Kidney (tissue), 14 donors: ENCODE measurements around the gene AGBL4. TPM values are rescaled to one million over a fixed set of nuclear protein-coding genes. Genes with fewer than 3 reads are reported as not detected.

Experiments
- DNase-seq, 5 donors: peaks; one replicate each; pipeline ENCODE4 v3.0.0-alpha.2; 2013 to 2020
- FAIRE-seq: peaks from 2 replicates; lab custom pipeline; 2012; peaks lifted over from hg19 to GRCh38; lab: Jason Lieb, UNC
- H3K27ac ChIP-seq, 2 donors: one replicate each; pipeline ENCODE4 v1.7.0; 2013; ENCODE audit warnings: low read depth in 2 of 2, low read length in 2 of 2, inconsistent platforms in 1 of 2
- H3K27me3 ChIP-seq: one replicate; pipeline ENCODE4 v1.7.1; 2013; ENCODE audit warnings: low read length, inconsistent platforms; ENCODE audit not compliant: control insufficient read depth, insufficient read depth
- H3K36me3 ChIP-seq, 3 donors: one replicate each; pipeline versions ENCODE4 v1.7.0 to v1.7.1; 2013; ENCODE audit warnings: low read length in 3 of 3, control low read depth in 1 of 3, inconsistent platforms in 1 of 3; ENCODE audit not compliant: insufficient read depth in 3 of 3, control insufficient read depth in 2 of 3
- H3K4me1 ChIP-seq, 3 donors: one replicate each; pipeline versions ENCODE4 v1.7.0 to v1.7.1; 2013; ENCODE audit warnings: low read length in 3 of 3, inconsistent platforms in 1 of 3, low read depth in 1 of 3; ENCODE audit not compliant: control insufficient read depth in 2 of 3, insufficient read depth in 2 of 3
- H3K4me3 ChIP-seq, 3 donors: one replicate each; pipeline versions ENCODE4 v1.7.0 to v1.8.1; 2013; ENCODE audit warnings: low read length in 3 of 3, control low read depth in 1 of 3, inconsistent platforms in 1 of 3
- H3K9ac ChIP-seq, 3 donors: one replicate each; pipeline versions ENCODE4 v1.7.0 to v1.7.1; 2013; ENCODE audit warnings: low read length in 3 of 3, control low read depth in 1 of 3, inconsistent platforms in 1 of 3
- H3K9me3 ChIP-seq, 3 donors: one replicate each; pipeline versions ENCODE4 v1.7.0 to v1.7.1; 2013; ENCODE audit warnings: low read length in 3 of 3, control low read depth in 1 of 3, inconsistent platforms in 1 of 3; ENCODE audit not compliant: control insufficient read depth in 2 of 3, insufficient read depth in 1 of 3
- intact Hi-C: fragments of 100-400 bp; cut with DNase I; formaldehyde crosslinking; loops from one replicate; pipeline ENCODE4 v1.11.1; 2022
- polyA plus RNA-seq: library from polyadenylated mRNA; stranded (reverse); fragments of 350-450 nt; fragmentation: Illumina TruSeq; extraction: RNeasy Lipid Tissue Mini Kit (QIAGEN cat#74804); gene quantifications from one replicate; pipeline ENCODE4 v1.2.3, GENCODE V29; 2014; ENCODE audit warnings: low read depth, low replicate concordance; ENCODE audit not compliant: insufficient read depth
- total RNA-seq: library from RNA; stranded (reverse); fragmentation: NEBNext Ultra II Directional; extraction: Animal tissue kit (Norgen Biotek cat#: 25700); gene quantifications from one replicate; pipeline ENCODE4 v1.2.1, GENCODE V29; 2021
- TF ChIP-seq, protein P1 (sequence below): IDR thresholded peaks from 3 replicates; pipeline ENCODE4 v1.5.1; 2012; ENCODE audit warnings: mild to moderate bottlenecking, moderate library complexity, borderline replicate concordance; ENCODE audit not compliant: insufficient read depth; ENCODE audit errors: extremely low read depth
- donor health status: control.
- donor health status: control.
- donor health status: control.
- donor health status: control.
- donor health status: control.
- donor health status: DM: yes; HTN: yes; CAD: no.
- donor health status: Normal renal cell carcinoma (clear cell type).

Gene AGBL4
- total and polyA plus RNA-seq, 2 donors from 2014 or later: 1.5 to 2.7 TPM

DNA sequence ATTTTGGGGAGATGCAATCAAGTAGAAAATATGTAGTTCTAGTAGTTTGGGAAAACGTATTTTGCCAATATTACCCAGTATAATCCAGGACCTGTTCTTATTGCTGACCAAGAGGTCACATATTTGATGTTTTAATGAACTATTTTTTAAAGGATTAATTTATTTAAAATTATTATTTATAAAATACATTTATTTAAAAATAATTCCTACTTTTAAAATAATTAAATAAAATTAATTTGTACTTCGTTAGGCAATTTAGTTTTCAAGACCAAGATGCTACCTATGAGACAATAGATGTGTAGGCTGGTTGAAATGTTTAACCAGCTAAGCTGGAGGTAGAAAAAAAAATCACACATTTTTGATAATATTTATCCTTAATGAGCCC, 1106.7 kb downstream of the AGBL4 start:
- H3K36me3 ChIP-seq: no peaks in the 10 kb centered on the region
- no peak for DNase-seq
- peak; percentile 68 for FAIRE-seq
- H3K27me3 ChIP-seq: no peaks in the 10 kb centered on the region
- TF ChIP-seq, protein P1, sequence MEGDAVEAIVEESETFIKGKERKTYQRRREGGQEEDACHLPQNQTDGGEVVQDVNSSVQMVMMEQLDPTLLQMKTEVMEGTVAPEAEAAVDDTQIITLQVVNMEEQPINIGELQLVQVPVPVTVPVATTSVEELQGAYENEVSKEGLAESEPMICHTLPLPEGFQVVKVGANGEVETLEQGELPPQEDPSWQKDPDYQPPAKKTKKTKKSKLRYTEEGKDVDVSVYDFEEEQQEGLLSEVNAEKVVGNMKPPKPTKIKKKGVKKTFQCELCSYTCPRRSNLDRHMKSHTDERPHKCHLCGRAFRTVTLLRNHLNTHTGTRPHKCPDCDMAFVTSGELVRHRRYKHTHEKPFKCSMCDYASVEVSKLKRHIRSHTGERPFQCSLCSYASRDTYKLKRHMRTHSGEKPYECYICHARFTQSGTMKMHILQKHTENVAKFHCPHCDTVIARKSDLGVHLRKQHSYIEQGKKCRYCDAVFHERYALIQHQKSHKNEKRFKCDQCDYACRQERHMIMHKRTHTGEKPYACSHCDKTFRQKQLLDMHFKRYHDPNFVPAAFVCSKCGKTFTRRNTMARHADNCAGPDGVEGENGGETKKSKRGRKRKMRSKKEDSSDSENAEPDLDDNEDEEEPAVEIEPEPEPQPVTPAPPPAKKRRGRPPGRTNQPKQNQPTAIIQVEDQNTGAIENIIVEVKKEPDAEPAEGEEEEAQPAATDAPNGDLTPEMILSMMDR: no peak
- intact Hi-C loops: no loop called here
- no peak overlapping the region for H3K4me3 ChIP-seq
- peaks cover 3 to 5% (median 4%) of the 10 kb centered on the region in 3 donors for H3K4me1 ChIP-seq
- no peak overlapping the region for H3K9ac ChIP-seq
- no peak overlapping the region for H3K27ac ChIP-seq
- no peaks in the 10 kb centered on the region for H3K9me3 ChIP-seq

DNA sequence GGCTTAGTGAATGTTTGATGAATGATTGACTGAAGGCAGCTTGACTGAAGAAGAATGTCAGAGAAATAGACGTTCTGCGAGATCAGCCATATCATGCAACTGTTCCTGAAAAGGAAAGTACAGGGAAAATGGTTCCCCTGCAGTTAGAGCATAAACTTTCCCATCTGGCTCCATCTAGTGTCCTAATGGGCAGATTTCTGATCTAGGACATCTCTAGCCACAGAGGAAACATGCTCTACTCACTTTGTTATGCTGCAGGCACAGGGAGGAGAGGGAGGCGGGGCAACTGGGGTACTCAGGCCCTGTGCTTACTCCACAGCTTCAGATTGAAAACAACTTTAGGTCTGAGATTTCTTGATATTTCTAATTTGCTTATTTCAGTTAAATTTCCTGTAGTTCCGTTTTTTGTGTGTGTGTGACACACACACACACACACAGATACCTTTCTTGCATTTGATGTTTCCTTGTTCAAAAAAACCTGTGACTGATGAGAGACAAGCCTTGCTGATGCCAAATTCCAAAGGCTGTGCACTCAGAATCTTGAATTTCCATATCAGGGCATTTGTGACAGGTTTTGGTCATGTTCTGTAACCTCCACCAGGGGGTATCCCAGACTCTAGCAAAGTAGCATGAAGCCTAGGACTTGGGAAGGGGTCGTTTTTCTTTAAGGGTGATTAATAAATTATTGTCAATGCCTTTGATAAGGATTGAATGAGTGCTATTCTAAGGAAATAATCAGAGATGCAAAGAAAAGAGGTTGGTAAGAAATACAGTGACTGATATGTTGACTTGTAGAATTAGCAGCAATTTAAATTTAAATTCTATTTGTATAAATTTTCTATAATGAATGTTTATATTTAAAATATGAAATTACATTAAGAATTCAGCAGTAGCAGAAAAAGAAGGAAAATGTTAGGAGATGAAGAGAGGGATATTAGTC, 1107.4 kb downstream of the AGBL4 start:
- TF ChIP-seq, protein P1: peak; percentile 49
- H3K4me3 ChIP-seq: peak overlapping the region in 1 of 3 donors; percentile 13
- H3K9ac ChIP-seq: no peak overlapping the region
- H3K4me1 ChIP-seq: peaks cover 3 to 5% (median 4%) of the 10 kb centered on the region in 3 donors
- no peaks in the 10 kb centered on the region for H3K9me3 ChIP-seq
- DNase-seq (peak in 4 of 5 donors; percentile 45 to 86 (median 68)), FAIRE-seq (no peak)
- intact Hi-C loops: no loop called here
- H3K27ac ChIP-seq: peak overlapping the region in 1 of 2 donors; percentile 5
- no peaks in the 10 kb centered on the region for H3K27me3 ChIP-seq
- H3K36me3 ChIP-seq: no peaks in the 10 kb centered on the region

DNA sequence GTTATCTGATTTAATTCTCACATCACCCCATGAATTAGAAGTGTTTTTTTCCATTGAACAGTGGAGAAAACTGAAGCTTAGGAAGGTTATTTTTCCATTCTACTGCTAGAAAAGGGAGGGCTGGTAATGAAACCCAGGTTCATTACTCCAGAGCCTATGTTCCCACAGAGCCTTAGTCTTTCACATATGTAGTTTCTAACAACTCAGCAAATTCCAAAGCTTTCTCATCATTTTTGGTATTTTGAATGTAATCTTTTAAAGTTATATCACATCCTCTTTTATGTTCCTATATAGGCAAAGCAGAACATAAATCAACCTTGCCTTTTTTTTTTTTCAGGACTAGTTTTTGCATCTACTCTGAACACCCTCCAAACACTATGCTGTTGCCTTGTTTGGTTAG, 1115.1 kb downstream of the AGBL4 start:
- no peaks in the 10 kb centered on the region for H3K27me3 ChIP-seq
- DNase-seq: no peak
- no peak overlapping the region for H3K4me3 ChIP-seq
- no peaks in the 10 kb centered on the region for H3K36me3 ChIP-seq
- intact Hi-C loops: no loop called here
- H3K9me3 ChIP-seq: no peaks in the 10 kb centered on the region
- TF ChIP-seq, protein P1: no peak
- no peaks in the 10 kb centered on the region for H3K4me1 ChIP-seq
- FAIRE-seq: no peak
- H3K9ac ChIP-seq: no peak overlapping the region
- H3K27ac ChIP-seq: no peak overlapping the region
